Coronary artery (tissue), 2 donors: ENCODE measurements around the gene MAP1LC3B2.

ENCODE experiments used
- DNase-seq: peaks from one replicate; pipeline ENCODE4 v3.0.0-alpha.2; 2017; ENCODE audit warnings: low spot score
- H3K27ac ChIP-seq, 2 donors: fragments of 200-600 bp; sonication (generic); one replicate each; pipeline ENCODE4 v1.5.1; 2016 to 2019
- H3K4me3 ChIP-seq: fragments of 200-600 bp; sonication (generic); 2 replicates; pipeline ENCODE4 v1.5.1; 2016; ENCODE audit warnings: mild to moderate bottlenecking, moderate library complexity
- CTCF ChIP-seq: fragments of 200-600 bp; sonication (generic); IDR thresholded peaks from one replicate; pipeline ENCODE4 v1.5.1; 2019; ENCODE audit warnings: antibody characterized with exemption

MAP1LC3B2 gene

GRCh38 chr12:116592731-116593130 is 33.5 kb downstream of the MAP1LC3B2 start:
- no peak for TF ChIP-seq CTCF
- DNase-seq = no peak
- H3K27ac ChIP-seq = peak overlapping the region in 1 of 2 donors; percentile 50
- H3K4me3 ChIP-seq = no peak overlapping the region

GRCh38 chr12:116594325-116595038 is 35.3 kb downstream of the MAP1LC3B2 start:
- Histone ChIP-seq H3K27ac (no peak overlapping the region), H3K4me3 (no peak overlapping the region)
- no peak for DNase-seq
- no peak for TF ChIP-seq CTCF

- no peak for DNase-seq
These were observed 36.0 kb downstream of the MAP1LC3B2 start for GRCh38 chr12:116595186-116595585.

GRCh38 chr12:116595672-116596071 is 36.5 kb downstream of the MAP1LC3B2 start:
- Histone ChIP-seq H3K27ac (no peak overlapping the region), H3K4me3 (no peak overlapping the region)
- no peak for TF ChIP-seq CTCF
- no peak for DNase-seq

More at GRCh38 chr12:116595186-116595585, 36.0 kb downstream of the MAP1LC3B2 start:
- H3K27ac ChIP-seq = no peak overlapping the region
- TF ChIP-seq CTCF = no peak
- H3K4me3 ChIP-seq = no peak overlapping the region

DNA sequence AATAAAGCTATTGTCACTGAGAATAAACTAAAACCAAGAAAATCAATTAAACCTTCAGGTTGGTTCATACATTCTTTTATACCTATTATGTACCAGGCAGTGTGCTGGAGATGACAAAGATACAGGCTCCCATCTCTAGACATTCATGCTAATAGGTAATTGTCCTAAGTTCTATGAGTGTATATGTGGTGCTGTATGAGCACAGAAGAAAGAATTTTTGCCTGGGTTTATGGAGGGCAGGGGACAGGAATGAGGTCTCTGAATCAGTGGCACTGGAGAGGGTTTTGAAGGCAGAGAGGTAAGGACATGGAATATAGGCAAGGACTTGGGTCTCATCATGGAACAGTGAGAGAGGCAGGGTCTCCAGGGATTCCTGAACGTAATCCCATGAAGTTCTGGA is 38.7 kb downstream of the MAP1LC3B2 start:
- no peak for TF ChIP-seq CTCF
- H3K4me3 ChIP-seq = no peak overlapping the region
- peak overlapping the region in 1 of 2 donors; percentile 82 for H3K27ac ChIP-seq
- no peak for DNase-seq

GRCh38 chr12:116598311-116599284 is 39.4 kb downstream of the MAP1LC3B2 start:
- DNase-seq = no peak
- H3K27ac ChIP-seq = peak overlapping the region; percentile 47 to 82
- H3K4me3 ChIP-seq = peak overlapping the region; percentile 67
- TF ChIP-seq CTCF = no peak
